Gastrocnemius medialis (tissue), 4 donors: ENCODE results near the gene GNB5.

Experiments
- POLR2A ChIP-seq, 2 donors: fragments of 450-650 bp; IDR thresholded peaks; one replicate each; pipeline ENCODE4 v1.6.1; 2017; ENCODE audit warnings: antibody characterized with exemption in 2 of 2, mild to moderate bottlenecking in 2 of 2, moderate library complexity in 2 of 2
- TF ChIP-seq, protein P1 (sequence below), 5 experiments: fragments of 450-650 bp in 3 of 5; fragments of 200-600 bp in 2 of 5; sonication (generic) in 2 of 5; IDR thresholded peaks in 4 of 5; conservative IDR thresholded peaks in 1 of 5; 1 replicate in 4 of 5; 2 replicates in 1 of 5; pipeline ENCODE4 v1.5.1; 2016 to 2019; ENCODE audit warnings: antibody characterized with exemption in 5 of 5, mild to moderate bottlenecking in 3 of 5, moderate library complexity in 3 of 5

- no peak for TF ChIP-seq POLR2A (IDR thresholded peaks at IDR 0.05)
- TF ChIP-seq, protein P1, sequence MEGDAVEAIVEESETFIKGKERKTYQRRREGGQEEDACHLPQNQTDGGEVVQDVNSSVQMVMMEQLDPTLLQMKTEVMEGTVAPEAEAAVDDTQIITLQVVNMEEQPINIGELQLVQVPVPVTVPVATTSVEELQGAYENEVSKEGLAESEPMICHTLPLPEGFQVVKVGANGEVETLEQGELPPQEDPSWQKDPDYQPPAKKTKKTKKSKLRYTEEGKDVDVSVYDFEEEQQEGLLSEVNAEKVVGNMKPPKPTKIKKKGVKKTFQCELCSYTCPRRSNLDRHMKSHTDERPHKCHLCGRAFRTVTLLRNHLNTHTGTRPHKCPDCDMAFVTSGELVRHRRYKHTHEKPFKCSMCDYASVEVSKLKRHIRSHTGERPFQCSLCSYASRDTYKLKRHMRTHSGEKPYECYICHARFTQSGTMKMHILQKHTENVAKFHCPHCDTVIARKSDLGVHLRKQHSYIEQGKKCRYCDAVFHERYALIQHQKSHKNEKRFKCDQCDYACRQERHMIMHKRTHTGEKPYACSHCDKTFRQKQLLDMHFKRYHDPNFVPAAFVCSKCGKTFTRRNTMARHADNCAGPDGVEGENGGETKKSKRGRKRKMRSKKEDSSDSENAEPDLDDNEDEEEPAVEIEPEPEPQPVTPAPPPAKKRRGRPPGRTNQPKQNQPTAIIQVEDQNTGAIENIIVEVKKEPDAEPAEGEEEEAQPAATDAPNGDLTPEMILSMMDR (IDR thresholded peaks at IDR 0.05 in 4 of 5, conservative IDR thresholded peaks at IDR 0.05 in 1 of 5): no peak
Observed at GRCh38 chr15:52115598-52116427, 75.4 kb downstream of the GNB5 start.
